WTC11 (cell line): ENCODE data around the gene ACIN1. TPM values are rescaled to one million over a fixed set of nuclear protein-coding genes. Genes with fewer than 3 reads are reported as not detected.

Experiments
- ATAC-seq: fragments of 200-7000 bp; cut with Tn5 transposase; 2 replicates; pipeline ENCODE4 v1.10.0; 2021; ENCODE audit warnings: mild to moderate bottlenecking, moderate library complexity
- CTCF ChIA-PET: fragments of 300-600 bp; sonication (Branson Sonifier 250); formaldehyde crosslinking; loops from one replicate; lab custom pipeline; 2021; ENCODE audit warnings: antibody characterized with exemption; lab: Charles Lee
- POLR2A ChIA-PET: fragments of 350-600 bp; sonication (Branson Sonifier 250); formaldehyde crosslinking; loops from one replicate; lab custom pipeline; 2021; ENCODE audit warnings: antibody characterized with exemption; lab: Charles Lee
- DNase-seq: peaks from one replicate; pipeline ENCODE4 v3.0.0; 2021; ENCODE audit warnings: low spot score
- H3K27ac Mint-ChIP-seq: 2 replicates; pipeline ENCODE4 v1.8.0; 2021; ENCODE audit warnings: mixed read lengths
- H3K27me3 Mint-ChIP-seq: 2 replicates; pipeline ENCODE4 v1.8.0; 2021; ENCODE audit warnings: low read depth, mild to moderate bottlenecking, moderate library complexity, mixed read lengths
- H3K36me3 Mint-ChIP-seq: 2 replicates; pipeline ENCODE4 v1.8.0; 2021; ENCODE audit warnings: mixed read lengths
- H3K4me1 Mint-ChIP-seq: 2 replicates; pipeline ENCODE4 v1.8.0; 2022; ENCODE audit warnings: mixed read lengths
- H3K4me3 Mint-ChIP-seq: 2 replicates; pipeline ENCODE4 v1.8.0; 2021; ENCODE audit warnings: mild to moderate bottlenecking, moderate library complexity, mixed read lengths
- H3K9me3 Mint-ChIP-seq: 2 replicates; pipeline ENCODE4 v1.8.0; 2021; ENCODE audit warnings: mixed read lengths
- CBFB ChIP-seq: sonication (generic); formaldehyde crosslinking; IDR thresholded peaks from 2 replicates; pipeline ENCODE4 v1.8.1; 2022; ENCODE audit warnings: mild to moderate bottlenecking, low read depth, missing genetic modification reagents
- CREB1 ChIP-seq: sonication (generic); formaldehyde crosslinking; IDR thresholded peaks from 2 replicates; pipeline ENCODE4 v1.8.0; 2023; ENCODE audit warnings: mild to moderate bottlenecking, missing genetic modification reagents
- E2F1 ChIP-seq: sonication (generic); formaldehyde crosslinking; IDR thresholded peaks from 2 replicates; pipeline ENCODE4 v1.8.0; 2022; ENCODE audit warnings: mild to moderate bottlenecking, missing genetic modification reagents
- E2F5 ChIP-seq: sonication (generic); formaldehyde crosslinking; IDR thresholded peaks from 2 replicates; pipeline ENCODE4 v1.8.1; 2022; ENCODE audit warnings: mild to moderate bottlenecking, moderate library complexity, missing genetic modification reagents
- ELF4 ChIP-seq: sonication (generic); formaldehyde crosslinking; IDR thresholded peaks from 2 replicates; pipeline ENCODE4 v1.8.1; 2022; ENCODE audit warnings: low read depth, mild to moderate bottlenecking, moderate library complexity, missing genetic modification reagents
- ESRRA ChIP-seq: sonication (generic); formaldehyde crosslinking; IDR thresholded peaks from 2 replicates; pipeline ENCODE4 v1.8.1; 2022; ENCODE audit warnings: mild to moderate bottlenecking, missing genetic modification reagents, borderline replicate concordance
- IRF2 ChIP-seq: sonication (generic); formaldehyde crosslinking; IDR thresholded peaks from 2 replicates; pipeline ENCODE4 v1.8.0; 2022; ENCODE audit warnings: low read depth, missing genetic modification reagents, borderline replicate concordance
- JAZF1 ChIP-seq: fragments of 250-450 bp; sonication (Bioruptor Pico); IDR thresholded peaks from 2 replicates; pipeline ENCODE4 v1.9.0; 2021; ENCODE audit warnings: moderate library complexity, mild to moderate bottlenecking, inconsistent platforms
- JUN ChIP-seq: sonication (generic); formaldehyde crosslinking; IDR thresholded peaks from 2 replicates; pipeline ENCODE4 v1.8.0; 2023; ENCODE audit warnings: mild to moderate bottlenecking, missing genetic modification reagents
- MXD4 ChIP-seq: fragments of 250-450 bp; sonication (Bioruptor Pico); IDR thresholded peaks from 2 replicates; pipeline ENCODE4 v1.8.0; 2021; ENCODE audit warnings: mild to moderate bottlenecking, moderate library complexity, borderline replicate concordance
- MYBL2 ChIP-seq: sonication (generic); formaldehyde crosslinking; IDR thresholded peaks from 2 replicates; pipeline ENCODE4 v1.8.1; 2023; ENCODE audit warnings: mild to moderate bottlenecking, moderate library complexity, missing genetic modification reagents
- NFYB ChIP-seq: sonication (generic); formaldehyde crosslinking; conservative IDR thresholded peaks from 2 replicates; pipeline ENCODE4 v1.8.0; 2022; ENCODE audit warnings: low read depth, missing genetic modification reagents
- NR1H2 ChIP-seq: sonication (generic); formaldehyde crosslinking; IDR thresholded peaks from 2 replicates; pipeline ENCODE4 v1.9.0; 2021; ENCODE audit warnings: mild to moderate bottlenecking, moderate library complexity, missing genetic modification reagents
- NR2C2 ChIP-seq: sonication (generic); formaldehyde crosslinking; IDR thresholded peaks from 2 replicates; pipeline ENCODE4 v1.8.0; 2022; ENCODE audit warnings: mild to moderate bottlenecking, missing genetic modification reagents
- PRDM15 ChIP-seq: sonication (generic); formaldehyde crosslinking; IDR thresholded peaks from 2 replicates; pipeline ENCODE4 v1.8.0; 2022; ENCODE audit warnings: missing genetic modification reagents
- SP1 ChIP-seq: sonication (generic); formaldehyde crosslinking; conservative IDR thresholded peaks from 2 replicates; pipeline ENCODE4 v1.8.1; 2022; ENCODE audit warnings: missing genetic modification reagents
- TEAD4 ChIP-seq: sonication (generic); formaldehyde crosslinking; IDR thresholded peaks from 2 replicates; pipeline ENCODE4 v1.8.0; 2022; ENCODE audit warnings: mild to moderate bottlenecking, missing genetic modification reagents
- TP53 ChIP-seq: sonication (generic); formaldehyde crosslinking; IDR thresholded peaks from 2 replicates; pipeline ENCODE4 v1.8.1; 2023; ENCODE audit warnings: mild to moderate bottlenecking, missing genetic modification reagents
- USF2 ChIP-seq: sonication (generic); formaldehyde crosslinking; IDR thresholded peaks from 2 replicates; pipeline ENCODE4 v1.8.1; 2023; ENCODE audit warnings: mild to moderate bottlenecking, missing genetic modification reagents, moderate library complexity
- ZMAT4 ChIP-seq: fragments of 250-450 bp; sonication (Bioruptor Pico); IDR thresholded peaks from 2 replicates; pipeline ENCODE4 v1.9.0; 2021; ENCODE audit warnings: mild to moderate bottlenecking
- ZNF232 ChIP-seq: sonication (generic); formaldehyde crosslinking; IDR thresholded peaks from 2 replicates; pipeline ENCODE4 v1.8.0; 2022; ENCODE audit warnings: mild to moderate bottlenecking, missing genetic modification reagents
- ZNF281 ChIP-seq: sonication (generic); formaldehyde crosslinking; IDR thresholded peaks from 2 replicates; pipeline ENCODE4 v1.8.0; 2023; ENCODE audit warnings: mild to moderate bottlenecking, missing genetic modification reagents
- ZNF396 ChIP-seq: fragments of 250-450 bp; sonication (Bioruptor Pico); IDR thresholded peaks from 2 replicates; pipeline ENCODE4 v1.8.0; 2021; ENCODE audit warnings: mild to moderate bottlenecking, moderate library complexity, borderline replicate concordance
- ZNF423 ChIP-seq: fragments of 250-450 bp; sonication (Bioruptor Pico); IDR thresholded peaks from 2 replicates; pipeline ENCODE4 v2.1.2; 2022; ENCODE audit warnings: mild to moderate bottlenecking, moderate library complexity
- ZNF671 ChIP-seq: fragments of 250-450 bp; sonication (Bioruptor Pico); IDR thresholded peaks from 2 replicates; pipeline ENCODE4 v1.8.0; 2021; ENCODE audit warnings: mild to moderate bottlenecking
- total RNA-seq: library from RNA; stranded (reverse); gene quantifications from 3 replicates; pipeline ENCODE4 v1.2.3, GENCODE V29; 2021

Gene ACIN1
- total RNA-seq, 1 experiment from 2014 or later = 229 TPM

- TF ChIP-seq PRDM15 (CRISPR knock-in tag) = no peak
- TF ChIP-seq TEAD4 = no peak
- no peak for TF ChIP-seq MXD4 (CRISPR knock-in tag)
- TF ChIP-seq CREB1 (CRISPR knock-in tag) = no peak
- TF ChIP-seq USF2 = no peak
- no peak for TF ChIP-seq ZNF423 (CRISPR knock-in tag)
Measured at GRCh38 chr14:23106747-23107045, 11.8 kb upstream of the ACIN1 start (continued).

- Mint-ChIP-seq H3K4me1 (peaks cover 40% of the 10 kb centered on the region), H3K27ac (no peak overlapping the region; the same call in 1 of the 2 replicates), H3K27me3 (peaks cover 17% of the 10 kb centered on the region), H3K4me3 (no peak overlapping the region), H3K36me3 (peaks cover 4% of the 10 kb centered on the region; the same call in 1 of the 2 replicates), H3K9me3 (no peaks in the 10 kb centered on the region)
- ATAC-seq (no peak), DNase-seq (no peak)
- TF ChIP-seq NR2C2 (CRISPR knock-in tag) (no peak), SP1 (CRISPR knock-in tag) (no peak), ZNF396 (CRISPR knock-in tag) (no peak), NFYB (CRISPR knock-in tag) (no peak), ELF4 (CRISPR knock-in tag) (no peak), ZNF232 (no peak), JAZF1 (no peak), E2F1 (no peak), E2F5 (CRISPR knock-in tag) (no peak), NR1H2 (CRISPR knock-in tag) (no peak), ZMAT4 (CRISPR knock-in tag) (no peak), MYBL2 (CRISPR knock-in tag) (no peak), ZNF281 (CRISPR knock-in tag) (no peak), CBFB (CRISPR knock-in tag) (no peak), JUN (CRISPR knock-in tag) (no peak), ESRRA (CRISPR knock-in tag) (no peak), MXD4 (CRISPR knock-in tag) (no peak), IRF2 (CRISPR knock-in tag) (no peak), TP53 (CRISPR knock-in tag) (no peak), ZNF671 (CRISPR knock-in tag) (no peak)
- POLR2A ChIA-PET = interaction anchor here (0.7 kb wide), 1 partner anchor 62 kb away, joined by 4 read pairs; no protein-coding TSS in a partner anchor
- CTCF ChIA-PET = interaction anchor here (1.4 to 6.9 kb wide), 4 partner anchors 10 to 119 kb away, joined by 4 to 43 read pairs (median 7); partner anchors contain the start of genes ACIN1 and C14orf119
Measured at GRCh38 chr14:23105348-23105824, 10.4 kb upstream of the ACIN1 start.
